IMR-90 (cell line): ENCODE measurements around the gene PPM1K. TPM values are rescaled to one million over a fixed set of nuclear protein-coding genes. Genes with fewer than 3 reads are reported as not detected.
A peak's percentile ranks its signal among the peaks of the same experiment; 100 is the strongest.

Experiments
- ATAC-seq: fragments of 200-7000 bp; cut with Tn5 transposase; 2 replicates; pipeline ENCODE4 v1.9.1; 2020; ENCODE audit warnings: low read depth, mild to moderate bottlenecking, moderate library complexity
- BruUV-seq: library from RNA; stranded (reverse); fragments of 400-500 nt; replicated peaks from 2 replicates; lab custom pipeline; 2021; lab: Mats Ljungman, UMichigan
- CTCF ChIA-PET: fragments of 300-600 bp; formaldehyde crosslinking; extraction: SDS; loops from one replicate; lab custom pipeline; 2021; ENCODE audit warnings: antibody characterized with exemption; lab: Yijun Ruan, JAX
- POLR2A ChIA-PET: fragments of 300-600 bp; sonication (Branson Sonifier 250); formaldehyde crosslinking; loops from one replicate; lab custom pipeline; 2022; ENCODE audit warnings: antibody characterized with exemption; ENCODE audit not compliant: unreplicated experiment; lab: Charles Lee
- DNase-seq: peaks from one replicate; pipeline ENCODE4 v3.0.0; 2013
- H2AFZ ChIP-seq: replicated peaks from 2 replicates; pipeline ENCODE3; 2013; ENCODE audit warnings: low read length, mild to moderate bottlenecking; ENCODE audit not compliant: poor library complexity
- H2AK5ac ChIP-seq: 2 replicates; pipeline ENCODE4 v1.6.1; 2013; ENCODE audit warnings: low read depth, low read length, inconsistent platforms
- H2AK9ac ChIP-seq: replicated peaks from 2 replicates; pipeline ENCODE3; 2013; ENCODE audit warnings: mild to moderate bottlenecking, low read depth, low read length, moderate library complexity; ENCODE audit not compliant: poor library complexity
- H2BK120ac ChIP-seq: 2 replicates; pipeline ENCODE4 v1.6.1; 2013; ENCODE audit warnings: low read depth, low read length, inconsistent platforms
- H2BK15ac ChIP-seq: 3 replicates; pipeline ENCODE4 v1.6.1; 2013; ENCODE audit warnings: low read depth, low read length, inconsistent platforms
- H2BK20ac ChIP-seq: 2 replicates; pipeline ENCODE4 v1.6.1; 2013; ENCODE audit warnings: low read depth, mild to moderate bottlenecking, inconsistent platforms, low read length, moderate library complexity
- H2BK5ac ChIP-seq: 2 replicates; pipeline ENCODE4 v1.6.1; 2013; ENCODE audit warnings: mild to moderate bottlenecking, low read depth, low read length, inconsistent platforms; ENCODE audit not compliant: poor library complexity, severe bottlenecking
- H3K14ac ChIP-seq: replicated peaks from 2 replicates; pipeline ENCODE4 v1.6.1; 2013; ENCODE audit warnings: low read depth, low read length, inconsistent platforms
- H3K18ac ChIP-seq: 2 replicates; pipeline ENCODE4 v1.6.1; 2013; ENCODE audit warnings: low read depth, low read length, control low read depth
- H3K23ac ChIP-seq: 2 replicates; pipeline ENCODE4 v1.6.1; 2013; ENCODE audit warnings: low read depth, low read length, inconsistent platforms
- H3K27ac ChIP-seq: 2 replicates; pipeline ENCODE4 v1.5.1; 2013; ENCODE audit warnings: mild to moderate bottlenecking, control low read depth, low read length; ENCODE audit not compliant: insufficient read depth
- H3K27me3 ChIP-seq: 2 replicates; pipeline ENCODE4 v1.6.1; 2013; ENCODE audit warnings: low read length; ENCODE audit not compliant: control insufficient read depth, insufficient read depth
- H3K36me3 ChIP-seq: 2 replicates; pipeline ENCODE4 v1.6.1; 2013; ENCODE audit warnings: low read length, mixed read lengths; ENCODE audit not compliant: control insufficient read depth, insufficient read depth
- H3K4ac ChIP-seq: 2 replicates; pipeline ENCODE4 v1.6.1; 2013; ENCODE audit warnings: low read depth, low read length, inconsistent platforms
- H3K4me1 ChIP-seq: 2 replicates; pipeline ENCODE4 v1.6.1; 2013; ENCODE audit warnings: low read length, mixed read lengths; ENCODE audit not compliant: control insufficient read depth, insufficient read depth
- H3K4me2 ChIP-seq: 2 replicates; pipeline ENCODE4 v1.6.1; 2013; ENCODE audit warnings: low read depth, mild to moderate bottlenecking, control low read depth, low read length, moderate library complexity
- H3K4me3 ChIP-seq: 2 replicates; pipeline ENCODE4 v1.5.1; 2013; ENCODE audit warnings: low read depth, mild to moderate bottlenecking, control low read depth, low read length, moderate library complexity; ENCODE audit not compliant: insufficient read depth
- H3K56ac ChIP-seq: 2 replicates; pipeline ENCODE4 v1.6.1; 2013; ENCODE audit warnings: low read length, inconsistent platforms; ENCODE audit not compliant: insufficient read depth; ENCODE audit errors: extremely low read depth
- H3K79me1 ChIP-seq, 2 experiments: 2 replicates each; pipeline ENCODE4 v1.6.1; 2013; ENCODE audit warnings: low read length in 2 of 2, inconsistent platforms in 1 of 2, low read depth in 1 of 2
- H3K9ac ChIP-seq: 2 replicates; pipeline ENCODE4 v1.6.1; 2013; ENCODE audit warnings: low read depth, low read length, control low read depth
- H3K9me1 ChIP-seq: 2 replicates; pipeline ENCODE4 v1.6.1; 2013; ENCODE audit warnings: low read length, inconsistent platforms; ENCODE audit not compliant: insufficient read depth
- H3K9me3 ChIP-seq: 2 replicates; pipeline ENCODE4 v1.6.1; 2013; ENCODE audit warnings: low read length; ENCODE audit not compliant: control insufficient read depth, insufficient read depth
- H4K20me1 ChIP-seq: 2 replicates; pipeline ENCODE4 v1.6.1; 2013; ENCODE audit warnings: low read length, inconsistent platforms; ENCODE audit not compliant: insufficient read depth
- H4K5ac ChIP-seq: 2 replicates; pipeline ENCODE4 v1.6.1; 2013; ENCODE audit warnings: mild to moderate bottlenecking, low read depth, low read length, control low read depth
- H4K8ac ChIP-seq, 2 experiments: 2 replicates each; pipeline ENCODE4 v1.6.1; 2013; ENCODE audit warnings: low read depth in 2 of 2, low read length in 2 of 2, control low read depth in 1 of 2, inconsistent platforms in 1 of 2
- H4K91ac ChIP-seq: 2 replicates; pipeline ENCODE4 v1.6.1; 2013; ENCODE audit warnings: low read depth, low read length, inconsistent platforms; ENCODE audit not compliant: insufficient read depth
- BHLHE40 ChIP-seq: fragments of 150-350 bp; IDR thresholded peaks from 2 replicates; pipeline ENCODE4 v1.6.1; 2016; ENCODE audit warnings: mild to moderate bottlenecking, low read depth, low read length
- CEBPB ChIP-seq: IDR thresholded peaks from 2 replicates; pipeline ENCODE4 v1.6.1; 2012; ENCODE audit warnings: low read depth, low read length, improper control_type of control experiment
- CHD1 ChIP-seq: IDR thresholded peaks from 2 replicates; pipeline ENCODE4 v1.6.1; 2012; ENCODE audit warnings: low read depth, low read length, improper control_type of control experiment
- FOS ChIP-seq: fragments of 150-350 bp; IDR thresholded peaks from 2 replicates; pipeline ENCODE4 v1.6.1; 2016; ENCODE audit warnings: low read depth, low read length
- MAFK ChIP-seq: IDR thresholded peaks from 2 replicates; pipeline ENCODE4 v1.6.1; 2012; ENCODE audit warnings: low read depth, low read length, improper control_type of control experiment
- MAZ ChIP-seq: IDR thresholded peaks from 2 replicates; pipeline ENCODE4 v1.6.1; 2012; ENCODE audit warnings: low read depth, mild to moderate bottlenecking, low read length, improper control_type of control experiment, moderate library complexity, borderline replicate concordance
- MXI1 ChIP-seq: IDR thresholded peaks from 2 replicates; pipeline ENCODE4 v1.6.1; 2012; ENCODE audit warnings: low read depth, mild to moderate bottlenecking, low read length, moderate library complexity, borderline replicate concordance
- NFE2L2 ChIP-seq: fragments of 150-350 bp; IDR thresholded peaks from 2 replicates; pipeline ENCODE4 v1.6.1; 2016; ENCODE audit warnings: low read depth, mild to moderate bottlenecking, low read length
- POLR2A ChIP-seq: IDR thresholded peaks from 2 replicates; pipeline ENCODE4 v1.6.1; 2012; ENCODE audit warnings: mild to moderate bottlenecking, low read depth, low read length
- RAD21 ChIP-seq: IDR thresholded peaks from 2 replicates; pipeline ENCODE4 v1.6.1; 2012; ENCODE audit warnings: low read length, improper control_type of control experiment
- RCOR1 ChIP-seq: IDR thresholded peaks from 2 replicates; pipeline ENCODE4 v1.6.1; 2012; ENCODE audit warnings: mild to moderate bottlenecking, low read length, improper control_type of control experiment; ENCODE audit not compliant: insufficient replicate concordance
- RFX5 ChIP-seq: IDR thresholded peaks from 2 replicates; pipeline ENCODE4 v1.8.0; 2012; ENCODE audit warnings: low read depth, mild to moderate bottlenecking, low read length, moderate library complexity
- SMC3 ChIP-seq: fragments of 150-350 bp; IDR thresholded peaks from 2 replicates; pipeline ENCODE4 v1.6.1; 2016; ENCODE audit warnings: low read depth, mild to moderate bottlenecking, antibody characterized with exemption, low read length, moderate library complexity
- WGBS, 2 experiments: methylation state at CpG; one replicate each; pipeline versions ENCODE4 v1.1.5 to v1.1.7; 2013; ENCODE audit warnings: missing lambda C conversion rate in 2 of 2; ENCODE audit not compliant: insufficient read length in 1 of 2; ENCODE audit errors: extremely low coverage in 2 of 2; 5-methylcytosine and 5-hydroxymethylcytosine counted together
- dilution Hi-C: fragments of 300-500 bp; cut with HindIII; formaldehyde crosslinking; loops from one replicate; pipeline ENCODE4 v1.14.3; 2018; ENCODE audit warnings: low sequenced_read_pairs; ENCODE audit not compliant: unreplicated experiment
- in situ Hi-C: fragments of 300-500 bp; cut with MboI; formaldehyde crosslinking; loops from 3 replicates; pipeline ENCODE4 v1.14.3; 2019; ENCODE audit warnings: low sequenced_read_pairs, inconsistent platforms, mixed read lengths
- intact Hi-C: fragments of 100-400 bp; cut with micrococcal nuclease; formaldehyde crosslinking; loops from 2 replicates; pipeline ENCODE4 v1.10.0; 2022
- polyA plus RNA-seq, 3 experiments: library from polyadenylated mRNA; depleted of rRNA; stranded (reverse); fragments of >200 nt; gene quantifications; 2 replicates each; pipeline ENCODE4 v1.2.3, GENCODE V29; 2012; ENCODE audit warnings: low replicate concordance in 1 of 3
- total RNA-seq: library from RNA; depleted of rRNA; stranded (reverse); fragments of >200 nt; gene quantifications from 2 replicates; pipeline ENCODE4 v1.2.3, GENCODE V29; 2012
- TF ChIP-seq, protein P1 (sequence below): conservative IDR thresholded peaks from 2 replicates; pipeline ENCODE4 v1.5.1; 2012; ENCODE audit warnings: mild to moderate bottlenecking, low read depth, low read length, improper control_type of control experiment
- TF ChIP-seq, protein P2 (sequence below): fragments of 150-350 bp; IDR thresholded peaks from 2 replicates; pipeline ENCODE4 v1.6.1; 2017; ENCODE audit warnings: mild to moderate bottlenecking, antibody characterized with exemption, low read length, low read depth
- TF ChIP-seq, protein P3 (sequence below): fragments of 150-350 bp; IDR thresholded peaks from 2 replicates; pipeline ENCODE4 v1.6.1; 2016; ENCODE audit warnings: low read depth, mild to moderate bottlenecking, low read length, moderate library complexity, borderline replicate concordance

The PPM1K gene
- total and polyA plus RNA-seq, 2 of the 4 experiments (the other 2 are of a cell fraction) = 6.1 to 11.5 TPM

DNA sequence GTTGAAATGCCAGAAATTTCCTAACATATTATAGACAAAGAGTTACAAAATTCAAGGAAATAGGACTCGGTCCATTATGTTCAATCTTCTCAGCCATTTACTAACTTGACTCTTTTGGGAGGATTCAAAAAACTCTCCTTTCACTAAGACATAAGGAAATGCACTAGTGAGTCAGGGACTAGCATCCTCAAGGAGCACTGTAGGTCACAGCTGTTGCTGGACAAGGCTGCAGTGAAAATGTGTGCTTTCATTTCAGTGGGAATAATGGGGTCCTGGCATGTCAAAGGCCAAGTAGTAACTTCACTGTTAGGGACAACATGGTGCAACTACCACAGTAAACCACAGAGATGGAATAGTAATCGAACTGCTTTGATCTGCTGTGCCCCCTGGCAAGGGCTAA, 69.0 kb downstream of the PPM1K start:
- no peak overlapping the region for H4K91ac ChIP-seq
- no peak overlapping the region for H2AK9ac ChIP-seq
- peaks cover 11% of the 10 kb centered on the region for H3K27me3 ChIP-seq
- in situ Hi-C loops = loop anchor here (5.0 to 10.0 kb wide), 2 partner anchors 302 to 531 kb away; no protein-coding TSS in a partner anchor
- no peak overlapping the region for H2BK20ac ChIP-seq
- no peak overlapping the region for H3K56ac ChIP-seq
- no TSS peak for BruUV-seq
- H3K4me1 ChIP-seq = no peaks in the 10 kb centered on the region
- intact Hi-C loops = no loop called here
- H2BK15ac ChIP-seq = no peak overlapping the region
- H3K23ac ChIP-seq = no peak overlapping the region
- ChIA-PET CTCF (interaction anchor here (1.7 to 2.1 kb wide), 2 partner anchors 160 to 300 kb away, joined by 7 to 10 read pairs; no protein-coding TSS in a partner anchor), POLR2A (no interaction called here)
- no peaks in the 10 kb centered on the region for H3K9me1 ChIP-seq
- ATAC-seq = no peak
- H2AK5ac ChIP-seq = no peak overlapping the region
- H3K4ac ChIP-seq = no peak overlapping the region
- H4K20me1 ChIP-seq = no peaks in the 10 kb centered on the region
- no peaks in the 10 kb centered on the region for H3K9me3 ChIP-seq
- no peak overlapping the region for H4K8ac ChIP-seq
- H3K27ac ChIP-seq = no peak overlapping the region
- H2AFZ ChIP-seq = no peak overlapping the region
- H3K4me2 ChIP-seq = no peak overlapping the region
- H3K9ac ChIP-seq = no peak overlapping the region
- H3K18ac ChIP-seq = no peak overlapping the region
- no peak overlapping the region for H2BK5ac ChIP-seq
- H3K14ac ChIP-seq = no peak overlapping the region
- TF ChIP-seq RCOR1 (no peak), SMC3 (no peak), NFE2L2 (no peak), FOS (no peak), RFX5 (no peak), CHD1 (no peak), BHLHE40 (no peak), MAFK (no peak), MAZ (no peak), MXI1 (no peak), POLR2A (no peak), RAD21 (no peak), CEBPB (no peak)
- TF ChIP-seq, protein P1, sequence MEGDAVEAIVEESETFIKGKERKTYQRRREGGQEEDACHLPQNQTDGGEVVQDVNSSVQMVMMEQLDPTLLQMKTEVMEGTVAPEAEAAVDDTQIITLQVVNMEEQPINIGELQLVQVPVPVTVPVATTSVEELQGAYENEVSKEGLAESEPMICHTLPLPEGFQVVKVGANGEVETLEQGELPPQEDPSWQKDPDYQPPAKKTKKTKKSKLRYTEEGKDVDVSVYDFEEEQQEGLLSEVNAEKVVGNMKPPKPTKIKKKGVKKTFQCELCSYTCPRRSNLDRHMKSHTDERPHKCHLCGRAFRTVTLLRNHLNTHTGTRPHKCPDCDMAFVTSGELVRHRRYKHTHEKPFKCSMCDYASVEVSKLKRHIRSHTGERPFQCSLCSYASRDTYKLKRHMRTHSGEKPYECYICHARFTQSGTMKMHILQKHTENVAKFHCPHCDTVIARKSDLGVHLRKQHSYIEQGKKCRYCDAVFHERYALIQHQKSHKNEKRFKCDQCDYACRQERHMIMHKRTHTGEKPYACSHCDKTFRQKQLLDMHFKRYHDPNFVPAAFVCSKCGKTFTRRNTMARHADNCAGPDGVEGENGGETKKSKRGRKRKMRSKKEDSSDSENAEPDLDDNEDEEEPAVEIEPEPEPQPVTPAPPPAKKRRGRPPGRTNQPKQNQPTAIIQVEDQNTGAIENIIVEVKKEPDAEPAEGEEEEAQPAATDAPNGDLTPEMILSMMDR = no peak
- TF ChIP-seq, protein P2, sequence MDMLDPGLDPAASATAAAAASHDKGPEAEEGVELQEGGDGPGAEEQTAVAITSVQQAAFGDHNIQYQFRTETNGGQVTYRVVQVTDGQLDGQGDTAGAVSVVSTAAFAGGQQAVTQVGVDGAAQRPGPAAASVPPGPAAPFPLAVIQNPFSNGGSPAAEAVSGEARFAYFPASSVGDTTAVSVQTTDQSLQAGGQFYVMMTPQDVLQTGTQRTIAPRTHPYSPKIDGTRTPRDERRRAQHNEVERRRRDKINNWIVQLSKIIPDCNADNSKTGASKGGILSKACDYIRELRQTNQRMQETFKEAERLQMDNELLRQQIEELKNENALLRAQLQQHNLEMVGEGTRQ = no peak
- TF ChIP-seq, protein P3, sequence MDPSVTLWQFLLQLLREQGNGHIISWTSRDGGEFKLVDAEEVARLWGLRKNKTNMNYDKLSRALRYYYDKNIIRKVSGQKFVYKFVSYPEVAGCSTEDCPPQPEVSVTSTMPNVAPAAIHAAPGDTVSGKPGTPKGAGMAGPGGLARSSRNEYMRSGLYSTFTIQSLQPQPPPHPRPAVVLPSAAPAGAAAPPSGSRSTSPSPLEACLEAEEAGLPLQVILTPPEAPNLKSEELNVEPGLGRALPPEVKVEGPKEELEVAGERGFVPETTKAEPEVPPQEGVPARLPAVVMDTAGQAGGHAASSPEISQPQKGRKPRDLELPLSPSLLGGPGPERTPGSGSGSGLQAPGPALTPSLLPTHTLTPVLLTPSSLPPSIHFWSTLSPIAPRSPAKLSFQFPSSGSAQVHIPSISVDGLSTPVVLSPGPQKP = no peak
- no CpG with 5 or more reads among the region's 2 CpGs for WGBS, 2 experiments
- dilution Hi-C loops = no loop called here
- H3K79me1 ChIP-seq = no peaks in the 10 kb centered on the region
- no peak overlapping the region for H3K4me3 ChIP-seq
- H4K5ac ChIP-seq = no peak overlapping the region
- H3K36me3 ChIP-seq = no peaks in the 10 kb centered on the region
- no peak overlapping the region for H2BK120ac ChIP-seq
- peak; percentile 39 for DNase-seq
